ENCODE results near the gene AJM1.

Gene AJM1

GRCh38 chr9:136857166-136857565 is 14.9 kb downstream of the AJM1 start:
- TF ChIP-seq CTCF (IDR thresholded peaks at IDR 0.05; ENCODE audit: control insufficient read depth, insufficient read depth, low read depth, low read length, missing control alignments), result no peak
- no peak for DNase-seq (ENCODE audit: low read depth)
- H3K4me3 ChIP-seq (ENCODE audit: control insufficient read depth, low read depth, low read length), result no peak overlapping the region

- H3K4me3 ChIP-seq (ENCODE audit: control insufficient read depth, low read depth, low read length), result no peak overlapping the region
- no peak for DNase-seq (ENCODE audit: low read depth)
- no peak for TF ChIP-seq CTCF (IDR thresholded peaks at IDR 0.05; ENCODE audit: control insufficient read depth, insufficient read depth, low read depth, low read length, missing control alignments)
These were observed 15.5 kb downstream of the AJM1 start for GRCh38 chr9:136857581-136858412.

- no peak for TF ChIP-seq CTCF (IDR thresholded peaks at IDR 0.05; ENCODE audit: control insufficient read depth, insufficient read depth, low read depth, low read length, missing control alignments)
- H3K4me3 ChIP-seq (ENCODE audit: control insufficient read depth, low read depth, low read length), result no peak overlapping the region
- DNase-seq (ENCODE audit: low read depth), result no peak
These were observed 16.2 kb downstream of the AJM1 start for GRCh38 chr9:136858452-136858843.

- H3K4me3 ChIP-seq (ENCODE audit: control insufficient read depth, low read depth, low read length), result no peak overlapping the region
- no peak for TF ChIP-seq CTCF (IDR thresholded peaks at IDR 0.05; ENCODE audit: control insufficient read depth, insufficient read depth, low read depth, low read length, missing control alignments)
- no peak for DNase-seq (ENCODE audit: low read depth)
These were observed 16.8 kb downstream of the AJM1 start for GRCh38 chr9:136858844-136859757.

- no peak for DNase-seq (ENCODE audit: low read depth)
- TF ChIP-seq CTCF (IDR thresholded peaks at IDR 0.05; ENCODE audit: control insufficient read depth, insufficient read depth, low read depth, low read length, missing control alignments), result no peak
- no peak overlapping the region for H3K4me3 ChIP-seq (ENCODE audit: control insufficient read depth, low read depth, low read length)
These were observed 18.3 kb downstream of the AJM1 start for GRCh38 chr9:136860529-136860928.

GRCh38 chr9:136860933-136861873 is 18.9 kb downstream of the AJM1 start:
- H3K4me3 ChIP-seq (ENCODE audit: control insufficient read depth, low read depth, low read length), result no peak overlapping the region
- DNase-seq (ENCODE audit: low read depth), result no peak
- no peak for TF ChIP-seq CTCF (IDR thresholded peaks at IDR 0.05; ENCODE audit: control insufficient read depth, insufficient read depth, low read depth, low read length, missing control alignments)
